Measurements from ENCODE around the gene NPAS3.

Gene NPAS3

GRCh38 chr14:33840797-33841196, 902.1 kb downstream of the NPAS3 start:
- Histone ChIP-seq H3K4me3 (replicated peaks; ENCODE audit: insufficient read depth, low read length) (no peak overlapping the region), H3K27ac (replicated peaks) (no peak overlapping the region), H3K27me3 (ENCODE audit: insufficient read depth, poor library complexity, severe bottlenecking) (no peaks in the 10 kb centered on the region)
- no peak for DNase-seq (ENCODE audit: low read depth in 1 of 2, low spot score in 1 of 2)
- TF ChIP-seq REST (IDR thresholded peaks at IDR 0.05; ENCODE audit: insufficient replicate concordance, low read depth), result no peak
- no peak for TF ChIP-seq SPI1 (IDR thresholded peaks at IDR 0.05; ENCODE audit: borderline replicate concordance, low read depth)
- TF ChIP-seq POLR2AphosphoS5 (IDR thresholded peaks at IDR 0.05; ENCODE audit: low read depth), result no peak
- no peak for TF ChIP-seq CTCF (IDR thresholded peaks at IDR 0.05; ENCODE audit: insufficient read depth, low read length)
- no peak for TF ChIP-seq GABPA (IDR thresholded peaks at IDR 0.05; ENCODE audit: low read depth)

GRCh38 chr14:33842299-33842698, 903.6 kb downstream of the NPAS3 start:
- no peak overlapping the region for H3K27ac ChIP-seq (replicated peaks)
- TF ChIP-seq REST (IDR thresholded peaks at IDR 0.05; ENCODE audit: insufficient replicate concordance, low read depth) (no peak), POLR2AphosphoS5 (IDR thresholded peaks at IDR 0.05; ENCODE audit: low read depth) (no peak), GABPA (IDR thresholded peaks at IDR 0.05; ENCODE audit: low read depth) (no peak), SPI1 (IDR thresholded peaks at IDR 0.05; ENCODE audit: borderline replicate concordance, low read depth) (no peak), CTCF (IDR thresholded peaks at IDR 0.05; ENCODE audit: insufficient read depth, low read length) (no peak)
- no peak overlapping the region for H3K4me3 ChIP-seq (replicated peaks; ENCODE audit: insufficient read depth, low read length)
- no peak for DNase-seq (ENCODE audit: low read depth in 1 of 2, low spot score in 1 of 2)
- no peaks in the 10 kb centered on the region for H3K27me3 ChIP-seq (ENCODE audit: insufficient read depth, poor library complexity, severe bottlenecking)

GRCh38 chr14:33844118-33844517, 905.4 kb downstream of the NPAS3 start:
- TF ChIP-seq REST (IDR thresholded peaks at IDR 0.05; ENCODE audit: insufficient replicate concordance, low read depth) (no peak), POLR2AphosphoS5 (IDR thresholded peaks at IDR 0.05; ENCODE audit: low read depth) (no peak), CTCF (IDR thresholded peaks at IDR 0.05; ENCODE audit: insufficient read depth, low read length) (no peak), SPI1 (IDR thresholded peaks at IDR 0.05; ENCODE audit: borderline replicate concordance, low read depth) (no peak), GABPA (IDR thresholded peaks at IDR 0.05; ENCODE audit: low read depth) (no peak)
- no peak overlapping the region for H3K4me3 ChIP-seq (replicated peaks; ENCODE audit: insufficient read depth, low read length)
- H3K27ac ChIP-seq (replicated peaks), result no peak overlapping the region
- DNase-seq (ENCODE audit: low read depth in 1 of 2, low spot score in 1 of 2), result no peak
- H3K27me3 ChIP-seq (ENCODE audit: insufficient read depth, poor library complexity, severe bottlenecking), result no peaks in the 10 kb centered on the region

Measured in HL-60 (cell line).